HG03025 (cell line): ENCODE measurements around the gene TACR2.

Source experiments
- ATAC-seq: cut with Tn5 transposase; IDR thresholded peaks from one replicate; pipeline ENCODE4 v1.9.1; 2021; ENCODE audit warnings: mild to moderate bottlenecking, moderate library complexity; ENCODE audit not compliant: unreplicated experiment, low FRiP score

The TACR2 gene

GRCh38 chr10:69377191-69377590 lies 39.5 kb downstream of the TACR2 start:
- no peak for ATAC-seq

DNA sequence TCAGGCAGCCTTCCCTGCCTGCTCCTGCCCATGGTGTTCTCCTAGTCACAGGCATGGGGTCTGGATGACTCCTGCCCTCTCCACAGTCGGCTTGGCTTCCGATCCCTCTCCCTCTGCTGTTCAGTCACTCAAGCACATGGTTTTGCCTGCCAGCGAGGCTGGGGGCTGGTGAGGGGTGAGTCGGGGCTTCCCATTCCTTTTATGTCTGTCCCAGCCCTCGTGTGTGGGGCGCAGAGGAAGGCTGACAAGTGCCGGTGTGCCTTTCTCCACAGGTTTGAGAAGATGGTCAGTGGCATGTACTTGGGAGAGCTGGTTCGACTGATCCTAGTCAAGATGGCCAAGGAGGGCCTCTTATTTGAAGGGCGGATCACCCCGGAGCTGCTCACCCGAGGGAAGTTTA lies 40.1 kb downstream of the TACR2 start:
- no peak for ATAC-seq

DNA sequence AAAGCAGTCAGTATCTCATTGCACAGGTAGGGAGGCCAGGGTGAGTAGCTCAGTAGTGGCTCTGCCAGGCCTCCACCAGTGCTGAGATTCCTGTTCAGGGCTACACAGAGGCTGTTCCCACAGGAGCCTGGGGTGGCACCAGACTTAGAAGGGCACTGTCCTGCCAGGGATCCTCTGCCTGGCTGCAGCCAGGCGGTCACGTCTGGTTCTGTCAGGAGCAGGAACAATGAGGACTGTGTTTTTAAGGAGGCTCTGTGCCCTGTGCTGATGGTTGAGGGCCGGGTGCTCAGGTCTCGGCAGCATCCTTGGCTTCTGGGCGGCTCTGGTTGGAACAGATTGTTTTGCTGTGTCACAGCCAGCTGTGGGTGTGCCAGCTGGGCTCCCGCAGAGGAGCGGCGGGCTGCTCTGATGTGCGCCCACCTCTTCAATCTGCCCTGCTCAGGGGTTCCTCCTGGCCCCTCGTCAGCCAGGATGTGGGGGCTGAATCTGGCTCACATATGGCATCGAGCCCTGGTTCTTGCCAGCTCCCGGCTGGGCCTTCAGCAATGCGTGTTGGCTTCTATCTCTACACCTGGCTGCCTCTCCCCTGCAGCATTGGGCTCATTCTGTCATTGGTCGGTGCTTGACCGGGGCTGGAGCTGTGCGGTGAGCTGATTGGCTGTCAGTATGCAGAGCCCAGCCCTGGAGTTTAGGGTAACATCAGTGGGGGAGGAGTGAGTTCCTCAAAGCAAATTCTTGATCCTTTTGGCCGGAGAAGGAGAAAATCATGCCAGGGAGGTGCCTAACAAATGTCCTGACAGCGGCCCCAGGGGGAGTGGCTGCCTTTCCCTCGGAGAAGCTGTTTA lies 41.2 kb downstream of the TACR2 start:
- ATAC-seq: no peak

DNA sequence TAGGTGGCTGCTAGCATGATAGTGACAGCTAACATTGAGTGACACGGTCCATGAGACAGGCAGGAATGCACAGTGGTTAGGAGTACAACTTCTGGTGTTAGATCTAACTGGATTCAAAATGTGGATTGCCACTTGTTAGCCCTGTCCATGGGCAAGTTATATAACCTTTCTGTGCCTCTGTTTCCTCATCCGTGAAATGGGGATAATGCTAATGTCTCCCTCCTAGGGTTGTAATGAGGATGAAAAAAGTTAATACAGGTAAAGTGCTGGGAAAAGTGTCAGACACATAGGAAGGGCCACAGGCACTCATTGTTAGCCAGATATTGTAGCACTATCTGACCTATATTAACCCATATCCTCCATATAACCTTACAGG lies 41.8 kb downstream of the TACR2 start:
- no peak for ATAC-seq

DNA sequence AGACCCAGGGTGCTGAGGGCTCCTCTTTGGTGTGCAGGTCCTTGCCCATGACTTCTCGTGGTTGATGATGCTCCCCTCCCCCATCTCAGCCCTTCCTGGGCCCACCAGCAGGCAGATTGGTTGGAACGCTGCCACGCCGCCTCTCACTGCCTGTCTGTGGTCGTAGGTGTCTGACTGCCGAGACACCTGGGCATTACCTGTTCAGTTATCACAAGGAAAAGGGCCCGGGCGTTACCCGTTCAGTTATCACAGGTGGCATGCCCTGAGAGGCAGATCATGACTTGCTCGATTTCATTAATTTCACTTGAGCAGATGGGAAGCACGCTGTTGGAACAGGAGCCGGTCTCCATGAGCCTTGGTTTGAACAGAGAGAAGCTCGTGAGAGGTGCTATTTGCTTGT lies 42.5 kb downstream of the TACR2 start:
- ATAC-seq: no peak

DNA sequence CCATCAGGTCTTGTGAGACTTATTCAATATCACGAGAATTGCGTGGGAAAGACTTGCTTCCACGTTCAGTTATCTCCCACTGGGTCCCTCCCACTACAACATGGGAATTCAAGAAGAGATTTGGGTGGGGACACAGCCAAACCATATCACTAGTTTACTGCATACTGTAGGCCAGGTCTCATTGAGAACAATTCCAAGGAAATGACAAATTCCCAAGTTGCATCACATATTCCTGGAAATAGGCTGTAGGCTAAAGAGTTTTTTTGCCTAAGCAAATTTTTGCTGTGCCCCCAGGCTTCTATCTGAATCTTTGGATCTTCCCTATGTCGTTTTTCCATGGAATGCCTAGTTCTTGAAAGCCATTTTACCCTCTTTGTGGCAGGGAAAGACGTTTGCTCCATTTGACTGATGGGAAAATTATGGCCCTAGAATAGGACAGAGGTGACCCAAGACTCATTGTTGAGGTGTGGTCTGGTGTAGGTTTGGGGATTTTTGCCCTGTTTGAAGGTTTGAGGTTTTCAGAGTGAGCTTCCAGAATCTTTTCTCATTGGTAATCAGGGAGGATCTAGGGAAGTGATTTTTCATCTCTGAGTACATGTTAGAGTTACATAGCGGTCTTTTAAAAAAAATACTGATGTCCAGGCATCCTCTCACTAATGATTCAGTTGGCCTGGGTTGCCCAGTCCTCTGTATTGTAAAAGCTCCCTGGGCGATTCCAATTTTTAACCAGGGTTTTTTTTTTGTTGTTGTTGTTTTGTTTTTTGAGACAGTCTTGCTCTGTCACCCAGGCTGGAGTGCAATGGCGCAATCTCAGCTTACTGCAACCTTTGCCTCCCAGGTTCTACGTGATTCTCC lies 44.4 kb downstream of the TACR2 start:
- ATAC-seq: no peak

GRCh38 chr10:69367469-69367868 lies 49.2 kb downstream of the TACR2 start:
- ATAC-seq: no peak

- no peak for ATAC-seq
Observed at GRCh38 chr10:69366738-69367137, 50.0 kb downstream of the TACR2 start.

GRCh38 chr10:69364232-69364940 lies 52.3 kb downstream of the TACR2 start:
- no peak for ATAC-seq

DNA sequence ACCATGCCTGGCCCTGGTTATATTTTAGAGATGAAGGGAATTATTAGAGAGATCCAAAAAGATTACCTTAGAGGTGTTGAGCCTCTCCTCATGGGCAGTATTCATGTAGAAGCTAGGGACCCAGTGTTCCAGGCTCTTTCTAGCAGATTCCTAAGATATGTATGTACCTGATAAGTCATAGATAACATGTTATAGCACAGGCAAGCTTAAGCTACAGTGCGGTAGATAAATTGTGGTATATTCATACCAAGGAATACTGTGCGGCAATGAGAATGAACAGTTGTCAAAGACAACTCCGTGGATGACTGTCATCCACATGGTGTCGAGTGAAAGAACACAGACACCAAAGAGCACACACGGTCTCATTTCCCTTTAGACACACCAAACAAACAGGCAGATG lies 53.1 kb downstream of the TACR2 start:
- no peak for ATAC-seq

- ATAC-seq: no peak
Observed at GRCh38 chr10:69362471-69362954, 54.2 kb downstream of the TACR2 start.

DNA sequence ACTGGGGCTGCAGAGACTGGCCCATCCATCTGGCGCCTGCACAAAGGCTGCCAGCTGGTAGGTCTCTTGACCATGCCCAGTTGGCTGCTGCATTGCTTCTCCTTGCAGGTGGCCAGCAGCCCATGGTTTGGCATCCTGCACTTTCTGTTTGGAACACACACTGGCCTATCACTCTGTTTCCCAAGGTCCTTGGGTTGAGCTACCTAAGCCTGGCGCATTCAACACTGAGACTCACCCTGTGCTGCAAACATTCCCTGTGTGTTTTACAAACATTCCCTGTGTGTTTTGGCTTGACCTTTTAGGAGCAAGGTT lies 55.5 kb downstream of the TACR2 start:
- no peak for ATAC-seq

- ATAC-seq: no peak
Observed at GRCh38 chr10:69360485-69361302, 56.0 kb downstream of the TACR2 start.

DNA sequence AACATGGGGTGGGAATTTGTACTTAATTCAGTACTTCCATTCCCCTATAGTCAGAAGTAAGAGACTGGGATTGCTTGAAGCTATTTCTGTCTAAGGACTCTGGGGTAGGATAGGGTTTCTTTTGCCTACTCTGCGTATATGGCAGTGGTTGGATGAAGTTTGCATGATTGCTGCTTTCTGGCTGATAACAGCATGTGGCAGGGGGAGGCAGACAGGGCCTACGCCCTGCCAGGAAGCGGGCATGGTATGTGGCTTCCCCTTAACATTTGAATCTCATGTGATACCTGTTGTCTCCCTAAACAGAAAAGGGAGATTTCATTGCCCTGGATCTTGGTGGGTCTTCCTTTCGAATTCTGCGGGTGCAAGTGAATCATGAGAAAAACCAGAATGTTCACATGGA lies 57.1 kb downstream of the TACR2 start:
- no peak for ATAC-seq

GRCh38 chr10:69359148-69359547 lies 57.6 kb downstream of the TACR2 start:
- no peak for ATAC-seq

GRCh38 chr10:69358148-69358795 lies 58.4 kb downstream of the TACR2 start:
- ATAC-seq: no peak

GRCh38 chr10:69356187-69356586 lies 60.5 kb downstream of the TACR2 start:
- no peak for ATAC-seq

GRCh38 chr10:69353977-69354635 lies 62.6 kb downstream of the TACR2 start:
- no peak for ATAC-seq
